HS-5 (cell line): ENCODE data around the gene AGAP2.

ENCODE experiments used
- DNase-seq: peaks from one replicate; pipeline ENCODE4 v3.0.0-alpha.2; 2012; ENCODE audit warnings: low read depth

AGAP2 gene

GRCh38 chr12:57753756-57754337 is 15.3 kb upstream of the AGAP2 start:
- no peak for DNase-seq

GRCh38 chr12:57752668-57753000 is 14.1 kb upstream of the AGAP2 start:
- no peak for DNase-seq

GRCh38 chr12:57751788-57752667 is 13.5 kb upstream of the AGAP2 start, which contains the start of gene CDK4:
TSS of gene CDK4 (minus strand) at chr12:57752310. CDS start at chr12:57751717, 593 bp downstream.
- DNase-seq: peak; percentile 95

- DNase-seq: no peak
Observed at GRCh38 chr12:57751432-57751787, 12.9 kb upstream of the AGAP2 start.

GRCh38 chr12:57750561-57751431 is 12.3 kb upstream of the AGAP2 start:
- no peak for DNase-seq

GRCh38 chr12:57749061-57749460 is 10.5 kb upstream of the AGAP2 start:
- DNase-seq: no peak

GRCh38 chr12:57746025-57746424 is 7.5 kb upstream of the AGAP2 start:
- DNase-seq: no peak

- DNase-seq: no peak
Observed at GRCh38 chr12:57745485-57745881, 6.9 kb upstream of the AGAP2 start.

- peak; percentile 97 for DNase-seq
Observed at GRCh38 chr12:57744777-57745484, 6.4 kb upstream of the AGAP2 start, which contains the start of gene TSPAN31. TSS of gene TSPAN31 (plus strand) at chr12:57745039. CDS start at chr12:57745155, 116 bp downstream.

- no peak for DNase-seq
Observed at GRCh38 chr12:57744194-57744776, 5.7 kb upstream of the AGAP2 start.

- no peak for DNase-seq
Observed at GRCh38 chr12:57743769-57744168, 5.2 kb upstream of the AGAP2 start.

- no peak for DNase-seq
Observed at GRCh38 chr12:57741844-57742738, 3.5 kb upstream of the AGAP2 start.

- no peak for DNase-seq
Observed at GRCh38 chr12:57741413-57741789, 2.9 kb upstream of the AGAP2 start.

GRCh38 chr12:57740656-57741412 is 2.3 kb upstream of the AGAP2 start:
- DNase-seq: no peak

- DNase-seq: no peak
Observed at GRCh38 chr12:57739914-57740538, 1.5 kb upstream of the AGAP2 start.

- DNase-seq: no peak
Observed at GRCh38 chr12:57739387-57739786, 845 bp upstream of the AGAP2 start.

GRCh38 chr12:57737467-57738460 is 778 bp downstream of the AGAP2 start:
- no peak for DNase-seq
